Smooth muscle cell (in vitro differentiated cells): Measurements from ENCODE around the gene IRX2. TPM values are rescaled to one million over a fixed set of nuclear protein-coding genes. Genes with fewer than 3 reads are reported as not detected.

Source experiments
- DNase-seq: peaks from one replicate; lab custom pipeline; 2025; ENCODE audit not compliant: unreplicated experiment; lab: John Stamatoyannopoulos, UW
- H2AFZ ChIP-seq: fragments of 200-600 bp; sonication (generic); 2 replicates; pipeline ENCODE4 v1.6.0; 2016; ENCODE audit warnings: antibody characterized with exemption, low read depth, mild to moderate bottlenecking
- H3F3A ChIP-seq: fragments of 200-600 bp; sonication (generic); 2 replicates; pipeline ENCODE4 v1.6.0; 2017; ENCODE audit warnings: antibody characterized with exemption, low read depth
- H3K27ac ChIP-seq: fragments of 200-600 bp; sonication (generic); 2 replicates; pipeline ENCODE4 v1.5.1; 2016; ENCODE audit warnings: low read depth, mild to moderate bottlenecking
- H3K27me3 ChIP-seq: fragments of 200-600 bp; sonication (generic); 2 replicates; pipeline ENCODE4 v1.6.1; 2016; ENCODE audit warnings: low read depth, mild to moderate bottlenecking
- H3K36me3 ChIP-seq: fragments of 200-600 bp; sonication (generic); 2 replicates; pipeline ENCODE4 v1.5.1; 2016; ENCODE audit warnings: low read depth
- H3K4me1 ChIP-seq: fragments of 200-600 bp; sonication (generic); 2 replicates; pipeline ENCODE4 v1.5.1; 2016; ENCODE audit warnings: low read depth
- H3K4me2 ChIP-seq: fragments of 200-600 bp; sonication (generic); 2 replicates; pipeline ENCODE4 v1.6.0; 2016; ENCODE audit warnings: mild to moderate bottlenecking
- H3K4me3 ChIP-seq: fragments of 200-600 bp; sonication (generic); 2 replicates; pipeline ENCODE4 v1.5.1; 2016; ENCODE audit warnings: mild to moderate bottlenecking
- H3K79me2 ChIP-seq: fragments of 200-600 bp; sonication (generic); 2 replicates; pipeline ENCODE4 v1.6.0; 2016; ENCODE audit warnings: low read depth, mild to moderate bottlenecking
- H3K9ac ChIP-seq: fragments of 200-600 bp; sonication (generic); 2 replicates; pipeline ENCODE4 v1.6.0; 2016; ENCODE audit warnings: low read depth
- H3K9me3 ChIP-seq: fragments of 200-600 bp; sonication (generic); replicated peaks from 2 replicates; pipeline ENCODE4 v1.5.1; 2016; ENCODE audit warnings: low read depth
- H4K20me1 ChIP-seq: fragments of 200-600 bp; sonication (generic); 2 replicates; pipeline ENCODE4 v1.6.0; 2016; ENCODE audit warnings: low read depth
- CTCF ChIP-seq: fragments of 200-600 bp; sonication (generic); IDR thresholded peaks from 2 replicates; pipeline ENCODE4 v1.5.1; 2017; ENCODE audit warnings: borderline replicate concordance, mild to moderate bottlenecking, antibody characterized with exemption; ENCODE audit not compliant: insufficient read depth, poor library complexity, severe bottlenecking
- WGBS: methylation state at CpG from one replicate; pipeline ENCODE4 v1.1.7; 2016; ENCODE audit warnings: low lambda C conversion rate; 5-methylcytosine and 5-hydroxymethylcytosine counted together
- polyA plus RNA-seq: library from polyadenylated mRNA; unstranded; fragments of >200 nt; fragmentation: Nextera tagmentation; extraction: Ambion mirVana; gene quantifications from 2 replicates; pipeline ENCODE4 v1.2.1, GENCODE V29; 2016
- total RNA-seq: library from RNA; depleted of rRNA; stranded (reverse); fragments of >200 nt; gene quantifications from 2 replicates; pipeline ENCODE4 v1.2.3, GENCODE V29; 2014

IRX2 gene
- total and polyA plus RNA-seq, 2 experiments from 2014 or later = 0.67 to 1.1 TPM

GRCh38 chr5:2783223-2783622 lies 31.7 kb upstream of the IRX2 start:
- Histone ChIP-seq H3K27me3 (no peaks in the 10 kb centered on the region), H3K9ac (no peak overlapping the region), H3K36me3 (no peaks in the 10 kb centered on the region), H3K4me1 (no peaks in the 10 kb centered on the region), H4K20me1 (no peaks in the 10 kb centered on the region), H3F3A (no peaks in the 10 kb centered on the region), H3K4me2 (no peak overlapping the region), H3K79me2 (no peaks in the 10 kb centered on the region), H3K27ac (no peak overlapping the region), H3K4me3 (no peak overlapping the region), H2AFZ (no peak overlapping the region), H3K9me3 (peaks cover 6% of the 10 kb centered on the region)
- no peak for DNase-seq
- 88% methylated on average over 3 of the region's 3 CpGs for WGBS
- no peak for TF ChIP-seq CTCF

- Histone ChIP-seq H3F3A (no peaks in the 10 kb centered on the region), H3K4me3 (no peak overlapping the region), H3K9me3 (peaks cover 6% of the 10 kb centered on the region), H3K4me2 (no peak overlapping the region), H3K79me2 (no peaks in the 10 kb centered on the region), H3K36me3 (no peaks in the 10 kb centered on the region), H3K27ac (no peak overlapping the region), H2AFZ (no peak overlapping the region), H4K20me1 (no peaks in the 10 kb centered on the region), H3K27me3 (no peaks in the 10 kb centered on the region), H3K9ac (no peak overlapping the region), H3K4me1 (no peaks in the 10 kb centered on the region)
- no peak for DNase-seq
- WGBS = 85% methylated on average over 3 of the region's 3 CpGs
- no peak for TF ChIP-seq CTCF
Observed at GRCh38 chr5:2782658-2783057, 31.2 kb upstream of the IRX2 start.

DNA sequence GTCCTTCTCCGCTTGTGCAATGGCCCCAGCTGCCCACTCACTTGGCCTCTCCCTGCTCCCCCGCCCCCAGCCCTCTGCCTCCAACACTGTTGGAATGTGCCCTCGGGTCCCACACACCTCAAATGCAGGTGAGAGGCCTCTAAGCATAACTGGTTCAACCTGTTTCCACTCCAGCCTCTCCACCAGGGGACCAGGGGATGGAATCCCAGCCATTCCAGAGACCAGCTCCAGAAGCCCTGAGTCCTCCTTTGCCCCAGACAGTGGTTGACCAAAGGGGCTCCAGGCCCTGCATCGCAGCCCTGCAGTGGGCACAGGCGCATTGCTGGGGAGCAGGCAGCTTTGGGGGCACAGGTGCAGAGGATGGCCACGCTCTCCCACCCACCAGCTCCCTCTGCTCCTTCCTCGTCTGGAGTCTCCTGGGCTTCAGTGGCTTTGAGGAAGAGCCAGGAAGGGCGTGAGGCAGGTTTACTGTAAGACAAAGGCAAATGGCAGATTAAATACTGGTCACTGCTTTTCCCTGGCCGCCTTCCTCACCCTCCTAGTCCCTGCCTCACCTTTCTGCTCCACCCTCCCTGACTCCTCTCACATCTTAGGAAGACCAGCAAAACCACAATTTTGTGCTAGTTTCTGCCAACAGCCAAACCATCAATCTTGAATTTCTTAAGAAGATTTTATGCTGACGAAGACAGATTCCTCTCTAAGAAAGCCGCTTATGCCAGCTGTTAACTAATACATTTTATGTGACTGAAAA lies 29.1 kb upstream of the IRX2 start:
- Histone ChIP-seq H3K27me3 (peaks cover 3% of the 10 kb centered on the region), H3K4me1 (no peaks in the 10 kb centered on the region), H3K79me2 (no peaks in the 10 kb centered on the region), H3K4me3 (no peak overlapping the region), H3K36me3 (no peaks in the 10 kb centered on the region), H3K27ac (no peak overlapping the region), H2AFZ (no peak overlapping the region), H4K20me1 (no peaks in the 10 kb centered on the region), H3K9me3 (peaks cover 2% of the 10 kb centered on the region), H3F3A (no peaks in the 10 kb centered on the region), H3K4me2 (no peak overlapping the region), H3K9ac (no peak overlapping the region)
- TF ChIP-seq CTCF = no peak
- 60% methylated on average over 11 of the region's 11 CpGs for WGBS
- DNase-seq = no peak

- Histone ChIP-seq H4K20me1 (no peaks in the 10 kb centered on the region), H3K27ac (no peak overlapping the region), H3K4me3 (no peak overlapping the region), H2AFZ (no peak overlapping the region), H3K36me3 (no peaks in the 10 kb centered on the region), H3K9ac (no peak overlapping the region), H3K4me1 (no peaks in the 10 kb centered on the region), H3K27me3 (peaks cover 3% of the 10 kb centered on the region), H3K9me3 (no peaks in the 10 kb centered on the region), H3K4me2 (no peak overlapping the region), H3F3A (no peaks in the 10 kb centered on the region), H3K79me2 (no peaks in the 10 kb centered on the region)
- 70% methylated on average over 9 of the region's 9 CpGs for WGBS
- DNase-seq = no peak
- no peak for TF ChIP-seq CTCF
Observed at GRCh38 chr5:2779459-2779858, 28.0 kb upstream of the IRX2 start.
